ENCODE measurements around the gene ERICH4.
"Not testable (repeated sequence)": the region's sequence is repeated elsewhere in the genome, so short reads cannot be mapped to it uniquely, and the experiment has no call there.

The ERICH4 gene

GRCh38 chr19:41414461-41414860 lies 28.5 kb upstream of the ERICH4 start:
- no peak for DNase-seq (ENCODE audit: low spot score)

DNA sequence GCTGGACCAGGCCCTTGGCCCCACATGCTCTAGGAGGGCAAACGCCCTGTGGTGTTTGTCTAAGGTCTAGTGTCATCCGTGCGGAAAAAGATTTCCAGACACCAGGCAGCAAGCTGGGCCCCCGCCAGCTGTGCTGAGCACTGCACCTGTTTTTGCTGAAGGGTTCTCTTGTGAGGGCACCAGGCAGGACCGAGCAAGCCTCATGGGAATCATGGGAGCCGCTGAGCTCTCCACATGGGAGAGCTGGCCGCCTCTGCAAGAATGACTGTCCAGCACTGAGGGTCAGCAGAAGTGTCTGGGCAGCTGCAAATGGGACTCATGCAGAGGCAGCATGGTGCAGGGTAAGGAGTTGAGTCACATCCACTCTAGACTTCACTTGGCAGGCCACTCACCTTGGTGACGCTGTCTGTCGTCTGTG lies 27.8 kb upstream of the ERICH4 start:
- DNase-seq (ENCODE audit: low spot score): no peak

- no peak for DNase-seq (ENCODE audit: low spot score)
Measured at GRCh38 chr19:41416194-41416674, 26.7 kb upstream of the ERICH4 start.

GRCh38 chr19:41420101-41420880 lies 22.7 kb upstream of the ERICH4 start:
- DNase-seq (ENCODE audit: low spot score): no peak

DNA sequence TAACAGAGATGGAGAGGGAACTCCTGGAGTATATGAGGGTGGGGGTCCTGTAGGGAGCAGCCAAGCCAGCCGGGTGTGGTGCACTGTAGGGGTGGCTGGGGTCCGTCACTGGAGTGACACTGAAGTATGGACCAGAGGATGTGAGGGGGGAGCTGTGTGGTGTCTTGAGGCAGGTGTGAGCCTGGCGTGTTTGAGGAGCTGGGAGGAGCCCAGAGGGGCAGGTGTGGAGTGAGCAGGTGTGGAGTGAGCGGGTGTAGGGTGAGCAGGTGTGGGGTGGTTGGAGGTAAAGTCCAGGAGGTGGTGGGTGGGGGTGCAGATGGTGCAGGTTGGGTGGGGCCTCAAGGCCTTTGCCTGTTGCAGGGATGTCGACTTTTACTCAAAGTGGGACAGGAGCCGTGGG lies 21.6 kb upstream of the ERICH4 start:
- DNase-seq (ENCODE audit: low spot score): no peak

DNA sequence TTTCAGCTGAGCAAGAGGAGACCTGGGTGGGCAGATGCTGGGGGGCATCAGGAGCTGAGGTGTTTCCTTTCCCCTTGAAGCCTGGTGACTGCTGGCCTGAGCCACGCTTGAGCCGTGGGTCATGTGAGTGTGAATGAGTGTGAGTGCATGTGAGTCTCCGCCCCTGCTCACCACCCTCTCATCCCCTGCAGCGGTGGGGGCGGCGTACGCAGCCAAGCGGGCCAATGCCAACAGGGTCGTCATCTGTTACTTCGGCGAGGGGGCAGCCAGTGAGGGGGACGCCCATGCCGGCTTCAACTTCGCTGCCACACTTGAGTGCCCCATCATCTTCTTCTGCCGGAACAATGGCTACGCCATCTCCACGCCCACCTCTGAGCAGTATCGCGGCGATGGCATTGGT lies 21.0 kb upstream of the ERICH4 start:
- DNase-seq (ENCODE audit: low spot score): no peak

DNA sequence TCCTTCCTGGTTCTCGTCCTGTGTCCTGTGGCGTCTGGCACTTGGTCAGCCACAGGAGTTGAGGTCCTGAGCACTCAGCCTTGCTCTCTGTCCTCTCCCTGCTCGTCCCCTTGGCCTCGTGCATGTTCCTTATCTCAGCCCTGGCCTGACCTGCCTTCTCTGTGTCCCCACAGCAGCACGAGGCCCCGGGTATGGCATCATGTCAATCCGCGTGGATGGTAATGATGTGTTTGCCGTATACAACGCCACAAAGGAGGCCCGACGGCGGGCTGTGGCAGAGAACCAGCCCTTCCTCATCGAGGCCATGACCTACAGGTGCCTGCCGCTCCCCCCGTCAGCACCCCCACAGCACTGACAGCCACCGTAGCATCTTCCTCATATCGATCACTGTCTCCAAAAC lies 20.5 kb upstream of the ERICH4 start:
- DNase-seq (ENCODE audit: low spot score): no peak

GRCh38 chr19:41422955-41423354 lies 20.0 kb upstream of the ERICH4 start:
- no peak for DNase-seq (ENCODE audit: low spot score)

GRCh38 chr19:41424335-41425173 lies 18.4 kb upstream of the ERICH4 start:
- DNase-seq (ENCODE audit: low spot score): no peak

GRCh38 chr19:41425174-41426115 lies 17.5 kb upstream of the ERICH4 start:
- no peak for DNase-seq (ENCODE audit: low spot score)

DNA sequence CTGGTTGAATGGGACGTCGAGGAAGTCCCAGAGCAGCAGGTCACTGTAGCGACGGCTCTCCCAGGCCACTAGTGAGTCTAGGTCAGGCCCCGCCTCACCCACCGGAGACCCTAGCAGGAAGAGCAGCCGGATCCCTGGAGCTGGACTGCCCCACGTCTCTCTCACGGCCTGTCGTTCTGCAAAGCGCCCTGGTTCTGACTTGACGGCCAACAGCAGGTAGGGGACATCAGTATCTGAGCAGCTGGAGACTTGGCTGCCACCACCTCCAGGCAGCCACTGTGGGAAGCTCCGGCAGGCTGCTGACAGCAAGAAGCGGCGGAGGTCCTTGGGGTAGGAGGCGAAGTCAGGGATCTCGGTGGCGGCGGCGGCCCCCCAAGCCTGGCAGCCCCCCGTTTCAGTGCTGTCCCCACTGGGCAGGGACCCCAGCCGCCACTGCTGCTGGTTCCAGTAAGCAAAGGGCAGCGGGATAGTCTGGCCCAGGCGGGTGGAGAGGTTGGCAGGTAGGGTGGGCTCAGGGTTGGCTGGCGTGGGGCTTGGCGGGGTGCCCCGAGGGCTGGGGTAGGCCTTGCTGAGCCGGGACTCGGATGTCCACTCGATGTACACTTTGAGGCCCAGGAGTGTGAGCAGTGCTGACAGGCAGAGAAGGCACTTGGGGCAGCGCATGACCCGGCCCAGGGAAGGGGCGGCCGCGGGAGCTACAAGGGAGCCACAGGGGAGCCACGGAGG lies 16.7 kb upstream of the ERICH4 start:
- DNase-seq (ENCODE audit: low spot score): no peak

- peak; percentile 46 for DNase-seq (ENCODE audit: low spot score)
Measured at GRCh38 chr19:41426952-41427646, 15.9 kb upstream of the ERICH4 start, which contains the start of gene B3GNT8. Gene B3GNT8 (minus strand): TSS chr19:41427374. CDS start chr19:41426778, 596 bp downstream.

DNA sequence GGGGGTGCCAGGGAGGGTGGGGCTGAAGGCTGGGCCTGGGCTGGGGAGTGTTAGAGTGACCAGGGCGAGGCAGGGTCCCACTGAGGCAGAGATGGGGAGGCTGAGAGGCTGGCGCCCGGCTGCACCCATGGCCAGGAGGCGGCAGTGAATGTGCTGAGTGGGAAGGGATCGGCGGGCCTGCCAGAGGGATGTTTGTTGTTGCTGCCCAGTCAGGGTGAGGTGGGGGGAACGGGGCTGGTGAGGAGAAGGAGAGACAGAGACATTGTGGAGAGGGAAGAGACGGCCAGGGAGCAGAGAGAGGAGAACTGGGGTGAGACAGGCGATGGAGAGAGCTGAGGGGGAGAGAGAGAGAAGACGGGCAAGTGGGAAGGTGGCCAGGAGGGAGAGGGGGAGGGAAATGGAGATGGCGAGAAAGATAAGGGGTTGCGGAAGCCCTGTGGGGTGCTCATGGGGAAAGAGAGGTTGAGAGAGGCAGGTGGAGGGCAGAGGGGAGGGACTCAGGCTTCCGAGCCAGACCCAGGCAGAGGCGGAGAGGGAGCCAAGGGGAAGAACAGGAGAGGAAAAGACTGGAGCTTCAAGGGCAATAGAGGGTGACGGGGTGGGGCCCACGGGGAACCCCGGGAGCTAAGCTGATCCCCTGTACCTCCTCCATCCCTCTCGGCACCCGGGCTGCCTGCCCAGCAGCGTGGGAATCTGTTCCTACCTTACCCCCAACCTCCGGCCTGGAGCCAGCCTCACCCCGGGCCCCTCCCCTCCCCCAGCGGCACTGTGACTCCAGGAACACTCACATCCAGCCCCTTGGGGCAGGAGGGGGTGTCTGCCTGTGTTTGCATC lies 15.1 kb upstream of the ERICH4 start:
- no peak for DNase-seq (ENCODE audit: low spot score)

DNA sequence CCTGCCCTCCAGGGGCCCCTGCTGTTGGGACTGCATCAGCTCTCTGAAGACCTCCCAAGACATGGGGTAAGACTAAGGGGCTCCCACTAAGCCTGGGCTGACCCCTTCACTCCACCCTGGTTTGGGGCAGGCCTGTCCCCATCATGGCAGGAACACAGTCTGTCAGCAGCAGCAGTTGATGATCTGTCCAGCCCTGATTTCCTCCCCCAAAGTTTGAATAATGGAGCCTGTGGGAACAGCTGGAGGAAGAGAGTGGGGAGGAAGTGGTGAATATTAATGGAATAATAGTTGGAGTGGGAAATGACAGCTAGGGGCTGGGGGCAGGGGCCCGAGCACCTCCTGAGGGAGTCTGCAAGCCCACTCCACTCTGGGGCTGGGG lies 14.5 kb upstream of the ERICH4 start:
- no peak for DNase-seq (ENCODE audit: low spot score)

DNA sequence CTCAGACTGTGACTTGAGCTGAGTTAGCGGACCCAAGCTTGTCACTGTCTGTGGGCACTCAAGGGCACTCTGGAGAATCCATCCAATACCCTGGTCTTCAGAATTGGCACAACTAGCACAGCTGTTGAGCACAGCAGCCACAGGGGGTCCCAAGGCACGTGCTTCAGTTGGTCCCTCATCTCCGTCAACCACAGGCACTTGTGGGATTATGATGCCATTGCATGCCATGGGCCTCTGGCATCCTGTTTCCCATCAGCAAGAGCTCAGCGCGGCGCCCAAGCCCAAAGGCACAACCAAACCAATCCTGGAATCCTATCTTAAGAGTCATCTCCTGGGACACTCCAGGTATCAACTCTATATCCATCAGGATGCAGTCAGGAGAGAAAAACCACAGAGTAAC lies 12.0 kb upstream of the ERICH4 start:
- DNase-seq (ENCODE audit: low spot score): peak; percentile 30

DNA sequence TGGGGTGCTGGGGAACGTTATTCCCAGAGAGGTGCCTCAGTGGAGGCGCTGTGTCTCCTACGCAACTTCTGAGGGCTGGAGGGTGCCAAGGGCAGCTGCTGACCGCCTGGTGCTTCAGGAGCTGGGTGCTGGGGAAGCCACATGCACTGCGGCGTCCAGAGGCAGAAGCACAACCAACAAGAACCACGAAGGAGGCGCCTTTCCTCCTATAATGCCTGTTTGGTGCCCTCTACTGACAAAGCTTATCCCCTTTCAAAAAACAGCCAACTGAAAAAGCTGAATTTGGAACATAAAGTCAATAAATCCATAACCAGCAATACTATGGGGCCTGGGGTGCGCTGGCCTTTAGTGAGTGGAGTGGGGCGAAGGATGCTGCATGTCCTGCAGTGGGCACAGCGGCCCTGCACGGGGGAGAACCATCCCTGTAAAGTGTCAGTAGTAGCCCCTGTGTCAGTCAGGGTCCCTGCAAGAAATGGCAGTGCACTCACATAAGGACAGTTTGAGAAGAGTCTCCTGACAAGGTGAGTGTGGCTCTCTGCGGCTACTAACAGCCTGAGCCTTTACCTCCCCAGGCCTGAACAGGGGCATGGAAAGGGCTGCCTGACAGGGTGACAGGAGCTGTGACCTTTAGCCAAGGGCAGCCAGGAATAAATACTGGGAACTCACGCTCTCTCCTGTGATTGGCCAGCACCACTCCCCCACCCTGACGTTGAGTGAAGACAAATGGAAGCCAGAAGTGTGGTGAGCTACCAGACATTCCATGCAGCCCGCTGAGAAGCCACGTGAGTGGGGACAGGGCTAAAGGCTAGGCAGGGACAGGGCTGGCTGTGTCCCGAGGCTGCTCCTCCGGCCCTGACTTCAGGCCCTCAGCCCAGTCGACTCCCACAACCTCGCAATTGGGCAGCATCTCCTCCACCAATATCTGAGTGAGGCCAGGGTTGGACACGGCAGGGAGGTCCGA lies 11.2 kb upstream of the ERICH4 start:
- no peak for DNase-seq (ENCODE audit: low spot score)

- DNase-seq (ENCODE audit: low spot score): no peak
Measured at GRCh38 chr19:41433171-41433570, 9.8 kb upstream of the ERICH4 start.

DNA sequence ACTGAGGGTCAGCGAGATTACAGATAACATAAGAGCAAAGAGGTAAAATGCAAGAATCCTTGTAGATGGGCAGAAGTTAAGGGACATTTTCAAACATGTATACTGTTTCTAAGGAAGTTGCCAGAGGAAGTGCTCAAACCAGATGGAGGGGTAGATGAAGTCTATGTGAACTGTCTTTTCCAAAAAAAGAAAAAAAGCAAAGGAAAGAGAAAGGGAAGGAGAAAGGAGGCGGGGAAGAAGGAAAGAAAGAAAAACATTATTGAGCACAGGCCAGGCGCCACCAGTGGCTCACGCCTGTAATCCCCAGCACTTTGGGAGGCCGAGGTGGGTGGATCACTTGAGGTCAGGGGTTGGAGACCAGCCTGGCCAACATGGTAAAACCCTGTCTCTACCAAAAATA lies 8.5 kb upstream of the ERICH4 start:
- no peak for DNase-seq (ENCODE audit: low spot score)

- DNase-seq (ENCODE audit: low spot score): not testable (repeated sequence)
Measured at GRCh38 chr19:41435376-41435775, 7.6 kb upstream of the ERICH4 start.
